ENCODE data around the gene DYNC1I2.

DYNC1I2 gene

GRCh38 chr2:171785450-171785849, 98.2 kb downstream of the DYNC1I2 start:
- FAIRE-seq, result no peak

GRCh38 chr2:171787333-171788072, 100.2 kb downstream of the DYNC1I2 start:
- FAIRE-seq, result no peak

DNA sequence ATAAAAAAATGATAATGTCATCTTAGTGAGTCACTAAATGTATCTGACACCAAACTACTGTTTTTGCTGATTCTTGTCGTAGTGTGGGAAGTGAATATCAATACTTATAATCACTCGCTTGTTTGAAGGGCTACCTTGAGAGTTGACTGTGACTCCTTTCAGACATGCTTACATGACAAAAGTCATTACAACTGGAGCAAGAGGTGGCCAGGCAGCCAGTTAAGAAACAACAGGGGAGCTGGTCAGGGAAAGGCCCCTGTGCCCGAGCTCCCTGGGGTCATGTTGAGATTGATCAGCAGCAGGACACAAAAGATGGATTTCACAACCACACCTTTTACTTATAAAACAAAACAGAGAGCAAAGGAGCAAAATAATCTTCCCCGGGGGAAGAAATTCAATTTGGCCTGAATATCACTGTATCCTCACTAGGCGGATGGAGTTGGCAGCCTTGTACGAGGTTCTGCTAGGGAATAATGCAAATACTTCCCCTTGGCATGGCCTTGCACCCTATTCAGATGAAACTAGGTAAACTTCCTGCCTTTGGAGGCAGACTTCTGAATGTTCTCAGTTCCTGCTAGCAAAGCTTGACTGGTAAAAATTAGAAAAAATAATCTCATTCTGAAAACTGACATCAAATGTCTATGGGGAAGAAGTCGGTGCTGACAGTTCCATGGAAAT, 101.2 kb downstream of the DYNC1I2 start:
- no peak for FAIRE-seq

DNA sequence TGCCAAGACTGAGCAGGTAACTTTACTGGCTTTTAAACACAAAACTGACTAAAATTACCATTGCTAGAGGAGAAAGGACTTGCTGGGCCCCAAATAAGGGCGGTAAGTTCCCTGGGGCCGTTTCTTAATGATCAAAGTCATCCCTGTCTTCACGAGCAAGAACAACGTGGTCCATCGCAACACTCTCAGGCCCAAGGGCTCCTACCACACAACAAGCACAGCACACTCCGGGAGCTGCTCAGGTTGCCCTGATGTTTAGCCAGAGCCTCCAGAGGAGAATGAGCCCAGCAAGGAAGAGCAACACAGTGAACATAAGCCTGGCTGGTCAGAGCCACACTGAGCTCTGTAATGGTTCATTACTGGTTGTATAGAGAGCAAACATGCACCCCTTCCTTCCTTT, 102.7 kb downstream of the DYNC1I2 start:
- no peak for FAIRE-seq

DNA sequence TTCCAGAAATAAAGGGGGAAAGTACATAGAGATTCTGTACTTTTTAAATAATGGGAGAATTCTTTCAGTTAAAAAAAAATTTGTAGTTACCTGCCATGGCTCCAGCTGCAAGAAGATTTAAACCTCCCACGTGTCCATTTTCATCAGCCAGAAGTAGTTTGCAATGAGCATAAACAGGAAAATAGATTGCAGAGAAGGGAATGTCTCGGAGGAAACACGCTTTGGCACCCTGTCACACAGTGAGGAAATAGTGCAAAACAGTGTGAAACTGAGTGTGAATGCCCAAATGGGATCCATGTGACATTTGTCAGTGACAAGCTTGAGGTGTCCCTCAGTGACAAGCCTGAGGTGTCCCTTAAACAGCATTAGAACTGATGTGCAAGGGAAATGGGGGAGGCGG, 104.1 kb downstream of the DYNC1I2 start:
- FAIRE-seq, result no peak

- FAIRE-seq, result no peak
These were observed 104.9 kb downstream of the DYNC1I2 start for GRCh38 chr2:171792157-171792556.

DNA sequence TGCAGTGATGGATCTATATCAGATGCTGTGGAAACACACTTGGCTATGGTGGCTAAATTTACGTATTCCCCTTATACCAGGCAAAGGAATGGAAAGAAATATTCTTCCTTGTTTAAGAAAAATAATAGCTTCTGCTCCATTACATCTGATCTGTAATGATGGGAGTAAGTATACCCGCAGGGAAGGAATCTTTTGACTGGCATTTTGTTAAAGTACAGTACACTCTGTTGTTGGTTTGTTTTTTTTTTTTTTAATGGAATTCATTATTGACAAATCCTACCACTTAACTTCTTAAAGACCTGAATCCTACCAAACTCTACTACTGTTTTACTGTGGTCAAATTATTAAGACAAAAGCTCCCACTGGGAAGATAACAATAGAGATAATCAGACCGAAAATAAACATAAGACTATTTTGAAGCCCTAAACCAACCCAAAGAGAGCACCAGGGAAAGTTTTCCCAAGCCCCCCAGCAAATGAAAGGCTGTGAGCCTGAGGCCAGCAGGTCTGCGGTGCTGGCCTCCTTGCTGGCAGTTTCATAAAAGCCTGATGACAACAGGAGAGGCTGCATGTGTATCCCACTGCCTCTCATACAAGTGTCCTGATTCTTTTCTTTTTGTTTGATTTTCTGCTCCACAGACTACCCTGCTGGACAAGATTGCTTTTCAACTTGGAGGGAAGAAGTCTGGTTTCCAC, 105.8 kb downstream of the DYNC1I2 start:
- FAIRE-seq, result no peak

DNA sequence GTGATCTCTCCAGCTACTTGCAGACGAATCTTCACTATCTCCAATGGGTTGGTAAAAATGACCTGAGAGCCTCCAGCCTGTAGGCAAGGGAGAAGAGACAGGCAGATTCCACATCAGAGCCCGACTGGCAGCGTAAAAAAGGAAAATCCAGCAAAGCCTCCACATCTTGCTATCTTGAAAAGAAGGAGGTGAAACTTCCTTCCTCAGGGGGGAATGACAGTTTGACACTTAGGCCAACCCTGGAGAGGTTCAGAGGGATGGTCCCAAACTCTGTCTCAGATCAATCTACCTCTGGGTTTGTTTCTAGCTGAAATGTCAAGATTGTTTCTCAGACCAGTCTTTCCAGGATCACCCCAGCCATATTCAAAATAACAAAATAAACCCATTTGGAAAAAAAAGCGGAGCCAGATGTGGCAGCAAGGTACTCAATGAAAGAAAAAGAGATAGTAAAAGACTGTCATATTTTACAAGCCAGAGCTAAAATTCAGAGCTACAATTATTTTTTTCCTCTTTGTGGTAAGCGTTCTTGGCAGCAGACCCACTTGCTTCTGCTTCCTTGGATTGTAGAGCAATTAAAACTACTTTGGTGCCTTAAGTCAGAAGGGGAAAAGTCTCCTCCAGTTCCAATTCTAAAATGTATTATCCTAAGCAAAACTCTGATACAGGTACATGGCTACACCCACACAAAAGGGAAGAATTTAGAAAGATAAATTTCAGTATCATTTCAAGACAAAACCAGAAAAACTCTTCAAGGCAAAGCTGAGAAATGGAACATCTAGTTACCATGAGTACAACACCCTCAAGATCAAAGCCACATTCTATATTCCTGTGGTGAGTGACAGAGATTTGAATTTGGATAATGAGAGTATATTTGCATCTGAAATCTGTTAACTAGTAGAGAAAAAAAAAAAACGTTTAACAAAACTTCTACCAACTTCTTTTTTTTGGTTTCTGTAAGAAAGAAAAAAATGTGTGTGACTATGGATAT, 106.7 kb downstream of the DYNC1I2 start:
- peak; percentile 23 for FAIRE-seq

- FAIRE-seq, result no peak
These were observed 107.6 kb downstream of the DYNC1I2 start for GRCh38 chr2:171794918-171795317.

Measured in A204.1 (cell line).